HG03280 (cell line): Measurements from ENCODE around the gene WDR4.
"Not testable (repeated sequence)": the region's sequence is repeated elsewhere in the genome, so short reads cannot be mapped to it uniquely, and the experiment has no call there.

Source experiments
- ATAC-seq: cut with Tn5 transposase; IDR thresholded peaks from one replicate; pipeline ENCODE4 v1.9.1; 2021; ENCODE audit warnings: mild to moderate bottlenecking, moderate library complexity; ENCODE audit not compliant: unreplicated experiment

The WDR4 gene

DNA sequence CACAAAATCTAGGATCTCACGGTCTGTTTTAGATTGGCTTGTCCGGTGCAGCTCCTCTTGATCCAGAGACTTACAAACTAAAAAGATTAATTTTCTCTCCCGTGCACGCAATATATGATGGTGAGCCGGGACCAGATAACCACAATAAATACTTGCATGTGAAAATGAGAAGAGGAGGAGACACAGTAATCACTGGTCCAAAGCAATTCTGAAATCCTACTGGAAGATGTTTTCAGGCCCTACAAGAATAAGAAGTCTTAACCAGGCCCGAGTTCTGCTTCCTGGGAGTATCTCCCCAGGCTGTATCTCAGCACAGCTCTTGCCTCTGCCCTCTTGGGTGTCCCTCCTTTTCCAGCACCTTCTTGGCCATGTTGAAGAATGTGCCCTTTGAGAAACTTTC is 1.0 kb upstream of the WDR4 start:
- ATAC-seq: no peak

DNA sequence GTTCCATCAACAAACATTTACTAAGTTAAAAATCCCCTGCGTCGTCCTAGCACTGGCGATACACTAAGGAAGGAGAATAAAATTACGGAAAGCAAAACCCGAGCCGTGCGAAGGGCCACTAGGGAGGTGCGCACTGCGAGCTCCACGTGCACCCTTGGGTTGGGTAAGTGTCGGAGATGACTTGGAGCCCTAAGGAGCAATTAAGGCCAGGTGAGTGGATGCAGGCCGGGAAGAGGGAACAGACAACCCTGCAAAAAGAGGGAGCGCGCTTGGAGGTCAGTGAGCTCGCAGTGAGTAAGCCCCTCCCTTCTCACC is 704 bp downstream of the WDR4 start:
- ATAC-seq: no peak

DNA sequence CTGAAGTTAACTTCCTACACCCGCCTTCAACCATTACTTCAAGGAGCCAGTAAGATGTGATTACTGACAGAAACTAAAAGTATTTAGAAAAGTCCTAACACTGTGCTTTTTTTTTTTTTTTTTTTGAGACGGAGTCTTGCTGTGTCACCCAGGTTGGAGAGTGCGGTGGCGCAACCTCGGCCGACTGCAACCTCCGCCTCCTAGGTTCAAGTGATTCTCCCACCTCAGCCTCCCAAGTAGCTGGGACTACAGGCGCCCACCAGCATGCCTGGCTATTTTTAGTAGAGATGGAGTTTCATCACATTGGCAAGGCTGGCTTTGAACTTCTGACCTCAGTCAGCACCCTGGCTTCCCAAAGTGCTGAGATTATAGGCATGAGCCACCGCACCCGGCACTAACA is 3.5 kb downstream of the WDR4 start:
- not testable (repeated sequence) for ATAC-seq

DNA sequence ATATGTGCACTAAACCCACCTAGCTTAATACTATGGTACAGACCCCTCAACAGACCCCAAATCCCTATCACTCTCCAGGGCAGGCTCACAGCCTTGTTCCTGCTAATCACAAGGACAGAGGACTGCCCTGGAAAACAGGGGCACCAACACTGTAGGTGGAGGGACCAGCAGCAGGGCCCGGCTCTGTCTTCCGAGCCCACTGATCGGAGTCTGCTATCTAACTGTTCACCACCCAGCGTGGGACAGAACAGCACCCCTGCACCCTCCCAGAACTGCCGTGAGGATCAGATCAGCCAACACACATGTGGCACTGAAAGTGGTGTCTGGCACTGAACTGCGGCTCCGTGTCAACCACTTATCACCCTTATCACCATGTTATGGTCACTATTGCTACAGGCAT is 6.2 kb downstream of the WDR4 start:
- no peak for ATAC-seq

DNA sequence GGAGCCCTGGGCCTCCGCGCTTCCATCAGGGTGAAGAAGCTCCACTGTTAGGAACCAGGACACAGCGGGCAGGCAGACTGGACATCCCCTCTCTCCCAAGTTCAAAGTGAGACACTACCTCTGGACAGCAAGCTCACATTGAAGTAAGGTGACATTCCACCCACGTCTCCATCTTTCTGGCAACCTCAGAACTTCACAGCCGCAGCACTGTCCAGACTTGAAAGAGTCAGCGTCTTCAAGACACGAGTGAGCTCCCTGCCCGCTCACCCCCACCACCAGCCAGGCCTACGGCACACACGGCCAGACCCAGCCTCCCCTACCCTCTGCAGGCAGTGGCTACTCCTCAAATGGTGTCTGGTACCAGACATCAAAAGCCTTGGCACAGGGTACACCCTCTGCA is 11.1 kb downstream of the WDR4 start:
- ATAC-seq: no peak

DNA sequence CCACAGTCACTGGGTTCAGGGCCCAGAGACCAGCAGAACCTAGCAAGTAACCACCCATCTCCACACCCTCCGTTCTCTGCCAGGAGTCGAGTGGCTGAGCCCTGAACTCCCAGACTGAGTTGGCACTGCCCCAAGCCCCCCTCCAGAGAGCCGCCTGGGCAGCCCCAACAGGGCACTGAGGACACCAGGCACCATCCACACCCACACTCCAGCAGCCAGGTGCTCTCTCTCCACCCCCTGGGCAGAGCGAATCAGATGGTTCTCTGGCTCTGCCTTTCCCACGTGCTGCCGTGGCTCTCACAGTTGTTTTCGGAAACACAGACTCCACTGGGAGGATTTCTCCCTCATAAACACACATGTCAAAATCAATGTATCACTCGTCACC is 13.6 kb downstream of the WDR4 start:
- ATAC-seq: no peak

DNA sequence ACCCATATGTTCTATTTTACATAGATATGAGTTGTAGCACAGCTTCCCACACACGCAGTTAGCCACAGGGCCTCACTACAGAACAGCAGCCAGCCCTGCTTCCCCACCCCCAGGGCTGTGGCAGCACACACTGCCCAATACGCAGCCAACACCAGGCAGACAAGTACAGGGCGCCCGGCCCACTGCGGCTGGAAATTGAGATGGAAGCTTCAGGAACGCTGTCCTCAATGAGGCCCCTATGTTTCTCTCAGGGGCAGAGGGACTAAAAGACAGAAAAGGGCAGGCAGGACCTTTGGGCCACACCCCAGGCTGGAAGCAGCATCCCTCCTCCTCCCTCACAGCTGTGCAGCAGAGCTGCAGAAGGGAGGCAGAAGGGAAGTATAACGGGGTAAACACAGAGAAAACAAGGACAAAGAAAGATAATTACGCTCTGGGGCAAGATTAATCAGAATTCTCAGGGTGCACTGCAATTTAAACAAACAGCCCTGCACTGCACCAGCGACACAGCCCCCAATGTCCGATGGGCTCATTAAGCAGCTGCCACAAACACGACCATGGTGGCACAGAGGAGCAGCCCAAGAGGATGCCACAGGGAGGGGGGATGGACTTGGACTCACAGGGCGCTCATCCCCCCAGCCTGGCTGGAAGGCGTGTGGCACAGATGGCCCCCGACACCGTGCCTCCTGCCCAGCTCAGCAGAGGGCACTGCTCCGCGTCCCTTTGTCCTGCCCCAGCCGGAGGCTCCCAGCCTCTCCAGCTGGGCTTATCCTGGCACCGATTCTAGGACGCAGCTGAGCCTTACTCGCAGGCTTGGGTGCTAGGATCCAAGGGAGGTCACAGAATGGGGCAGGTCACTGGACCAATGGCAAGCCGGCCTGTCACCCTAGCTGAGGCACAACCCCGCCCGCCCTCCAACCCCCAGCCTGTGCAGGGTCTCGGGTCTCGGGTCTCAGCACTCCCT is 14.2 kb downstream of the WDR4 start:
- ATAC-seq: no peak

DNA sequence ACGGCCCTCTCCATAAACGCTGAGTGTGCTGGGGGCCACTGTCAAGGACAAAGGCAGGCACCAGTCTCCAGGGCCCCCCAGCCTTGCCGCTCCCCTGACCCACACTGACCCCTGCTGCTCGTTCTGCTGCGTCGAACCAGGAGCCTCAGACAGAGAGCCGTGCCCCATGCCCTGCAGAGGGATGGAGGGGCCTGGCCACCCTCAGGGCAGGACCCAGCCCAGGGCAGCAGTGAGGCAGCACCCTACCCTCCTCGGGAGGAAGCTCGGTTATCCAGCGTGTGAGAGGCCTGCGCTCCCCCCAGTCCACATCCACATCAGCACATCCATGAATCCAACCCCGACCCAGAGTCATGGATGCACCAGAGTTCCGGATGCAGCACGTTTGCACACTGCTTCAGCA is 15.1 kb downstream of the WDR4 start:
- no peak for ATAC-seq

DNA sequence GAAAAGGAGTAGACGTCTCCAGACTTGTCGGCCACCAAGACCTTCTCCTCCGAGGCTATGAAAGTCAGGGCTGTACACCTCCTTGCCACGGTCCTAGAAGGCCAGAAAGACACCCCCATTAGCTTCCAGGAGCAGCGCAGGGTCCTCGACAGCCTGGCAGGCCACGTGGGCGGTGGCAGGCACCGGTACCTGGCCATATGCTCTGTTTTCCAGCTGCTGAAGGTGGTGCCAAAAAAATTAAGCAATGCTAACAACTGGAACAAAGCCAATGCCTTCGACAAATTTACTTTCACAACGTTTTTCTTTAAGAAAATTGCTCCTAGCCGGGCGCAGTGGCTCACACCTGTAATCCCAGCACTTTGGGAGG is 15.9 kb downstream of the WDR4 start:
- ATAC-seq: no peak

DNA sequence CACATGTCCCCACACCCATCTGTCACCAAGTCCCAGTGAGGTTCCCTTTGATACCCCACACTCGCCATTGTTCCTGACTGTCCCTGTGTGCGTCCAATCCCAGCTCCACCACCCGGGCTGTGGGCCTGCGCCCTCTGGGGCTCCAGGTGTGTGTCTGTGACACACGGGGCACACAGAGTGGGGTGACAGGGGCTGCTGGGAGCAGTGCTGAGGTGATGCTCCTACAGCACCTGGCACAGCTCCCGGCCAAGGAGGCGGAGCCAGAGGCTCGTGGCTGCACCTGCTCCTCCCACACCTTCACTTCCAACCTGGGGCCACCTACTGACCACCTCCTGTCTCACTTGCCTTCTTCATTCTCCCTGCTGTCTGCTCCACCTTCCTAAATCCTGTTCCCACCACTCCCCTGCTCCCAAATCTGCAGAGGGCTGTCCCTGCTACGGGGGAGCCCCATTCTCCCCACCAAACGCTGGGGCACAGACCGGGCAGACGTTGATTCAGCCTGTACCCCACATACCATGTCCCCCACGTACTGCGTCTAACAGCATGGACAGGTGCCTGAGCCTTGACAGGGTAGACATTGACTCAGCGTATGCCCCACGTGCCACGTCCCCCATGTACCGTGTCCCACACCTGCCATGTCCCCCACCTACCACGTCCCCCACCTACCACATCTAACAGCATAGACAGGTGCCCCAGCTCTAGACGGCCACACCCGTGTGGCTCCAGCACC is 16.4 kb downstream of the WDR4 start:
- ATAC-seq: no peak

DNA sequence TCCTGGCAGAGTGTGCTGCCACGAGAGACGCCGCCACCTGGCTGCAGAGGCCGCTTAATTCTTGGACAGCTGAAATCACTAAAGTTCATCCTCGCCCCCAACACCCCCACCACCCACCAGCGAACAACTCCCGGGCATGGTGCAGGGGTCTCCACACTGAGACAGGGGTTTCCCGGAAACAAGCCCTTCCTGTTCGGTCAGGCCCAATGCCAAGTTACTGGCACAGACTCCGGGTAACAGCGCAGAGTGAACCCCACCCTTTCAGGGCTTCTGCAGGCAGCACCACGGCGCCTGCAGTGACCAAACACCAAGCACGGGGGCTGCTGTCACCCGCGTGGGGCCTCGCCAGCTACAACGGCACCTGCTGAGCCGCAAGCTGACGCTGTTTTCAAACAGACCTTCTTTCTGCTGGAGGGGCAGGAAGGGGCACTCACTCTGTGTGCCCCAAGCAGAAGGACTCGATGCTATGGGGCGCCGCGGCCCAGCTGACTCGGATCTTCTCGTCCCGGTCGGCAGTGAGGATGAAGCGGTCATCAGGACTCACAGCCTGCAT is 17.4 kb downstream of the WDR4 start:
- no peak for ATAC-seq

DNA sequence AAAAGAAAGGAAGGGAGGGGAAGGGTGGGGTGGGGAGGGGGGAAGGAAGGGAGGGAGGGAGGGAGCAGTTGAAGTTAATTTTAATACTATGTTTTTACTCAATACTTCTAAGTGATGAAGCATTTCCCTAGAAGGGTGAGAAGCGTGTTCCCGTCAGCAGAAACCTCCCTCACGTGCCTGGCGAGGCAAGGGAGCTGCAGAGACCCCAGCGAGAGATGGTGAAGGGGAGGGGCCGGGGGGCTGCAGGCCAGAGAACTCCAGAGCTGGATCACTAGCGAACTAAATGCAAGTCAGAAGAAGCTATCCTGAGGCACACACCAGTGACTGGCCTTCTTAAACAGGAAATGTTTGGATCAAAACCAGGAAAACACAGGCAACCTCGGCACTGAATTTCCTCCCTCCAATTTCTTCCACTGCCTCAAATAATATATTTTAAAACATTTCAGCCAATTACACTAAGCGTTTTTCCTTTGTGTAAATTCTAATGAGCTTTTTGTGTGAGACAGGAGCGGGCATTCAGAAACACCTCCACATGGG is 18.0 kb downstream of the WDR4 start:
- no peak for ATAC-seq

DNA sequence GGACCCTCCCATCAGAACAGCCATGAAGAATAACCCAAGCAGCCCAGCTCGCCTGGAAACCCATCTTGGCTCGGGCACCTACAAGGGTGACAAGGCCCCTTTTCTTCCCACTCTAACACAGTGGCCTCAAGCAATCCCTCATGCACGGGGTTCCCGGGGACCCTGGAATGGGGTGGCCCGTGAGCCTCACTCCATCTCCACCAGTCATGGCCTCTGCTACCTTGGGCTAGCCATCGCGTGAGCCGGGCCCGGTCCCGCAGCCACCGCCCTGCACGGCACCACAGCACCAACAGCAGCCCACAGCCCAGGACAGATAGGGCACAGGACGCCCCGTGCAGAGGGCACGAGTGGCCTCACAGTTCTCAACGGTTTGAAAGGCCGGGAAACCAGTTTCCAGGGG is 19.0 kb downstream of the WDR4 start:
- no peak for ATAC-seq

DNA sequence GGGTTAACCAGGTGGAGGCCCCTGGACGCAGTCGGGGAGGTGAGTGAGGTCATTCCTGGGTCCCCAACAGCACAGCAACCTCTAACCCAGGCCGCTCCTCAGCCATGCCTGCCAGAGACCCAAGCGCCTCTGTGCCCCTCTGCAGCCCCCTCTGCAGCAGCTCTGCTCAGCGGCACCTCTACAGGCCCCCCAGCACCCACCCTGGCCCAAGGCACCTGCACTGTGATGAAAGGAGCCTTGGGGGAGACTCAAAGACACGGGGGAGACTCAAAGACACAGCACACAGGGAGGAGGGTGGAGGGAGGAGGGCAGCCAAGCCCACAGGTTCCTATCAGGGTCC is 19.5 kb downstream of the WDR4 start:
- no peak for ATAC-seq

DNA sequence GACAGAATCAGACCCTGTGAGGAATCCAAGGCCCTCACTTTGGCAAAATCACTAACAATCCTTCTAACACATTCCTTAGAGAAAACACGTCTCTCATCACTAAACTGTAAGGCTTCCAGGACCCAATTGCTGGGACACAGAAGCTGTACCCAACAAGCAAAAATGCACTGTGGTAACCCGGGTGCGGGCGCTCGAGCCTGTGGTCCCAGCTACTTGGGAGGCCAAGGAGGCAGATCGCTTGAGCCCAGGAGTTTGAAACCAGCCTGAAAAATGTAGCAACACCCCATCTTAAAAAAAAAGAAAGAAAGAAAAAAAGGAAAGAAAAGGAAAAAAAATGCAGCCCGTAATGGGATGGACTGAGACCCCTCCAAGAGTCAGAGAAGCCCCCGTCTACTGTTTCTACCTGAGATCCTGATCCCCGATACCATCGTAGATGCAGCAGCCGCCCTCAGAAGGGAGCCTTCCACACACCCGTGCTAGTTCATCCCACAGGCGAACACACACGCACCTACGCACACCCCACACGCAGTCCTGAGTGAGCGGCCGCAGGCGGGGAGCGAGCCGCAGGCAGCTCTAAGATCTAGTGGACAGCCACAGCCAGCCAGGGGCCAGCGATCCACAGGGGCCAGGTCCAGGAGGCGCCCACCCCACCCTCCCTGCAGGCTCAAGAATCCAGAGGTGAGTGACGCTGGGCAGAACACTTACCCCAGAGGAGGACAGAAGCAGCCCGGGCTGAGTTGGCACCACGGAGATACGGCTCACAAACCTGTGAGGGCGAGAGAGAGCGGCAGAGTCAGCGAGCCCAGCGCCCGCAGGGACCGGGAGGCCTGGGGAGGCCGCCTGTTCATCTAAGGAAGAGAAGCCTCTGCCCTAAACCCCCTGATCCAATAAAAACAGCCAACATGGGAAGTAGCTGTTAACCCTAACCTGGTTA is 20.1 kb downstream of the WDR4 start:
- ATAC-seq: no peak

DNA sequence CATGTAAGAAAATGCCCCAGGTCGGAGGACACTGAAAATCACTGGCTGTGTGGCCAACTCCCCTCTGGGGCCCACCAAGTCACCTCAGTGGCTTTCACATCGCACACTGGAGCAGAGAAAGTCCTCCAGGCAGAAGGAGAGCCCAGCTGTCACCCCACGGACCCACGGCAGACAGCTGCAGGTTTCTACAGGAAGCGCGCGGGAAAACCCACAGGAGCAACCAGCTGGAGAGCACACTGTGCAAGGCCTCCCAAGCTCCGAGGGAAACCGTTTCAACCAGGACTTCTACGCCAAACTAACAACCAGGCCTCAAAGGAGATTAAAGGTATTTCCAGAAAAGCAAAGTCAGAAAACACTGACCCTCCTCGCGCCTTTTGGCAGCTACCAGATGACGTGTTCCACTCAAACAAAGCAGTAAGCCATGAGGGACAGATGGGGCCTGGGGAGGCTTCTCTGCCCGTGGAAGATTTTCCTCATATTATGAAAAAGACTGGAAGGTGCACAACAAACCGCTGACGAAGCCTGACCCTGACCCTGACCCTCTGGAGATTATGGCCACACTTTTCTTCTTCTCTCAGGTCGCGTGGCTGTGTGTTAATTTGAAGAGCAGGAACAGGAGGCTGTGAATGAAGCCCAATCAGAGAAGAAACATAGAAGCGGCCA is 21.0 kb downstream of the WDR4 start:
- no peak for ATAC-seq

DNA sequence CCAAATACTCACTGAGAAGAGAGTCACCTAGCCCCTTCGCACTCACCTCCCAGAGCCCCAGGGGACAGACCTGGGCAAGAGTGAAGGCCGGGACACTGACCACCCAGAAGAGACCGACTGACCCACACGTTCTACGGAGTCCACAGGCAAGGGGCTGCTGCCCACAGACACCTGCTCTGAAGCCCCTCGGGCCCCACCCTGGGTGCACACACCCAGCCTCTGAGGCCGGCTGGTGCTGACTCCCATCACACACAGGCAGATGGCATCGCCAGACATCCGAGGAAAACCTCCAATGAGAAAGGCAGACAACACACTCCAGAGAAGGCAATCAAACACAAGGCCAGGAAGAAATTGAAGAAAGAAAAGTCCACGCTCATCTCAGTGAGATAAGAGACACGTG is 22.1 kb downstream of the WDR4 start:
- ATAC-seq: no peak

DNA sequence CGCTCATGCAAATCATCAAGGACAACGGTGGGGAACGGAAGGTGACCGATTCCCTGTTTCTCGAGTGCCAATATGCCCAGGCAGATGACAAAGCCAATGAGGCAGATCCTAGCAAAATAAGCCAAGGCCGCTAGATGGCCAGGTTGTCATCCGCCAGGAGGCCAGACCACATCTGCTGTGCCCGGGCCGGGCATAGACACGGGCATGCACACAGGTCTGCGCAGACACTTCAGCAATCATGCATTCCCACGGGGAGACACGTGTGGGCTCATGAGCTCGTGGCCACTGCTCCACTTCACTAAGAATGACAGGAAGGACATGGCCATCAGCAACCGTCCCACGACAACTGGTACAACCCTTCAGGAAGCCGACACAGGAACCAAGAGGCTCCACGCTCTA is 23.4 kb downstream of the WDR4 start:
- no peak for ATAC-seq

DNA sequence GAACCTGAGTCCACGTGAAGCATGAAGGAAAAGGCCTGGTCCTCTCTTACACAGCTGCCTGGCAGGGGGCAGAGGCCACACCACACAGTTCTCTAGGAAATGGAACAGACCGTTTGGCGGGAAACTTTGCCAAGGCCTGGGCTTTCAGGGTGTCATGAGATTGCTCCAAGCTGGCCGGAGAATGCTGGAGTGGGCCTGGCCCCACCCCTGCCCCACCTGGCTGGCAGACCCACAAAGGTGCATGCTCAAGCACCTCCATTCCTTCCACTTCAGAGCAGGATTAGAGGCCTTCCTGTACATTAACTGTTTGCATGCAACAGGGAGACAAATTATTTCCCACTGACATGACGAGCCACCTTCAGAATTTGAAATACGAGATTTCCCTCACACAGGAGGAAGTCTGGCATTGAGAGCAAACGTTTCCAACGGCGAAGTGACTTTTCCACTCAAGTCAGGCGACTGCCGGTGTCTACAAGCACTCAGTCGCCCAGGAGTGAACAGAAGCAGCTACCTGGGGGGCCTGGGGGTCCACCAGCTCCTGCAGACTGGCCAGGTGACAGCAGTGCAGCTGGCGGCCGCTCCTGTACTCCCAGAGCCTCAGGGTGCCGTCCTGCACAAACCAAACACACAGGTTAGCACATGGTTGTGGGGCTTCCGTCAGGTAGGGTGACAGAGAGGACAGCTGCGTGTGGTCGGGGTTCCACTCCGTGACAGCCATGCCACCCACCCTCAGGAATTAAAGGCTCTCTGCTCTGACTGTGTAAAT is 24.0 kb downstream of the WDR4 start:
- no peak for ATAC-seq
